ENCODE measurements around the gene RNF10. TPM values are rescaled to one million over a fixed set of nuclear protein-coding genes. Genes with fewer than 3 reads are reported as not detected.
A peak's percentile ranks its signal among the peaks of the same experiment; 100 is the strongest.
"Not testable (repeated sequence)": the region's sequence is repeated elsewhere in the genome, so short reads cannot be mapped to it uniquely, and the experiment has no call there.

Gene RNF10
- 100 to 1,000 TPM; 145 to 203 (median 158) TPM for total RNA-seq (2021; fragmentation: NEBNext Ultra II Directional; extraction: Animal tissue kit (Norgen Biotek cat#: 25700))
- long read RNA-seq, transcript RNF10-203 (17 exons, 2,671 nt) = minor isoform, 12 of 182 reads
- long read RNA-seq, transcript RNF10-201 (17 exons, 3,825 nt) = major isoform, 108 of 182 reads
- long read RNA-seq, partial matches to known transcripts = 24 of 182 reads
- long read RNA-seq, other reads (novel, unspliced or antisense) = 38 of 182 reads

GRCh38 chr12:120534203-120534702, at the start of gene RNF10:
Gene RNF10, plus strand, starts transcription at chr12:120534356. Its CDS starts 456 bp downstream, at chr12:120534812.
- DNase-seq = peak; percentile 87
- Mint-ChIP-seq H3K4me1 (ENCODE audit: low read depth) (peaks cover 54% of the 10 kb centered on the region), H3K27me3 (ENCODE audit: insufficient read depth) (no peaks in the 10 kb centered on the region; the same call in 1 of the 2 replicates), H3K9me3 (no peaks in the 10 kb centered on the region), H3K27ac (peak within 1 kb of the TSS; percentile 90), H3K36me3 (ENCODE audit: low read depth) (peaks cover 22% of the 10 kb centered on the region), H3K4me3 (peak within 1 kb of the TSS; percentile 96)
- TF ChIP-seq, protein P1, sequence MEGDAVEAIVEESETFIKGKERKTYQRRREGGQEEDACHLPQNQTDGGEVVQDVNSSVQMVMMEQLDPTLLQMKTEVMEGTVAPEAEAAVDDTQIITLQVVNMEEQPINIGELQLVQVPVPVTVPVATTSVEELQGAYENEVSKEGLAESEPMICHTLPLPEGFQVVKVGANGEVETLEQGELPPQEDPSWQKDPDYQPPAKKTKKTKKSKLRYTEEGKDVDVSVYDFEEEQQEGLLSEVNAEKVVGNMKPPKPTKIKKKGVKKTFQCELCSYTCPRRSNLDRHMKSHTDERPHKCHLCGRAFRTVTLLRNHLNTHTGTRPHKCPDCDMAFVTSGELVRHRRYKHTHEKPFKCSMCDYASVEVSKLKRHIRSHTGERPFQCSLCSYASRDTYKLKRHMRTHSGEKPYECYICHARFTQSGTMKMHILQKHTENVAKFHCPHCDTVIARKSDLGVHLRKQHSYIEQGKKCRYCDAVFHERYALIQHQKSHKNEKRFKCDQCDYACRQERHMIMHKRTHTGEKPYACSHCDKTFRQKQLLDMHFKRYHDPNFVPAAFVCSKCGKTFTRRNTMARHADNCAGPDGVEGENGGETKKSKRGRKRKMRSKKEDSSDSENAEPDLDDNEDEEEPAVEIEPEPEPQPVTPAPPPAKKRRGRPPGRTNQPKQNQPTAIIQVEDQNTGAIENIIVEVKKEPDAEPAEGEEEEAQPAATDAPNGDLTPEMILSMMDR (IDR thresholded peaks at IDR 0.05) = no peak

- TF ChIP-seq, protein P1 (IDR thresholded peaks at IDR 0.05) = no peak
- DNase-seq = no peak
- Mint-ChIP-seq H3K27ac (no peak overlapping the region), H3K27me3 (ENCODE audit: insufficient read depth) (no peaks in the 10 kb centered on the region), H3K9me3 (no peaks in the 10 kb centered on the region), H3K36me3 (ENCODE audit: low read depth) (peaks cover 17% of the 10 kb centered on the region), H3K4me1 (ENCODE audit: low read depth) (peaks cover 14% of the 10 kb centered on the region), H3K4me3 (no peak overlapping the region)
Observed at GRCh38 chr12:120485961-120486881, 47.9 kb upstream of the RNF10 start.

GRCh38 chr12:120487552-120487951, 46.6 kb upstream of the RNF10 start:
- not testable (repeated sequence) for H3K27ac Mint-ChIP-seq
- H3K36me3 Mint-ChIP-seq (ENCODE audit: low read depth) = peaks cover 17% of the 10 kb centered on the region

GRCh38 chr12:120488057-120488640, 46.0 kb upstream of the RNF10 start:
- peaks cover 17% of the 10 kb centered on the region for H3K36me3 Mint-ChIP-seq (ENCODE audit: low read depth)

More at GRCh38 chr12:120487552-120487951, 46.6 kb upstream of the RNF10 start:
- H3K4me3 Mint-ChIP-seq; H3K27me3 Mint-ChIP-seq (ENCODE audit: insufficient read depth); H3K9me3 Mint-ChIP-seq; DNase-seq: not testable (repeated sequence)
- H3K4me1 Mint-ChIP-seq (ENCODE audit: low read depth) = peaks cover 14% of the 10 kb centered on the region

GRCh38 chr12:120489018-120489417, 45.1 kb upstream of the RNF10 start:
- TF ChIP-seq, protein P1 (IDR thresholded peaks at IDR 0.05) = no peak
- DNase-seq = peak; percentile 6
- Mint-ChIP-seq H3K27me3 (ENCODE audit: insufficient read depth) (no peaks in the 10 kb centered on the region), H3K4me1 (ENCODE audit: low read depth) (peaks cover 14% of the 10 kb centered on the region), H3K36me3 (ENCODE audit: low read depth) (peaks cover 17% of the 10 kb centered on the region), H3K27ac (no peak overlapping the region), H3K4me3 (no peak overlapping the region), H3K9me3 (no peaks in the 10 kb centered on the region)

More at GRCh38 chr12:120488057-120488640, 46.0 kb upstream of the RNF10 start:
- DNase-seq = no peak
- H3K27me3 Mint-ChIP-seq (ENCODE audit: insufficient read depth) = no peaks in the 10 kb centered on the region
- H3K27ac Mint-ChIP-seq = no peak overlapping the region
- peaks cover 14% of the 10 kb centered on the region for H3K4me1 Mint-ChIP-seq (ENCODE audit: low read depth)
- H3K4me3 Mint-ChIP-seq = no peak overlapping the region
- H3K9me3 Mint-ChIP-seq = no peaks in the 10 kb centered on the region
- TF ChIP-seq, protein P1 (IDR thresholded peaks at IDR 0.05) = no peak

All from HFFc6 (cell line).